ENCODE data around the gene DPEP2.
A peak's percentile ranks its signal among the peaks of the same experiment; 100 is the strongest.
"Not testable (repeated sequence)": the region's sequence is repeated elsewhere in the genome, so short reads cannot be mapped to it uniquely, and the experiment has no call there.

The DPEP2 gene, protein sequence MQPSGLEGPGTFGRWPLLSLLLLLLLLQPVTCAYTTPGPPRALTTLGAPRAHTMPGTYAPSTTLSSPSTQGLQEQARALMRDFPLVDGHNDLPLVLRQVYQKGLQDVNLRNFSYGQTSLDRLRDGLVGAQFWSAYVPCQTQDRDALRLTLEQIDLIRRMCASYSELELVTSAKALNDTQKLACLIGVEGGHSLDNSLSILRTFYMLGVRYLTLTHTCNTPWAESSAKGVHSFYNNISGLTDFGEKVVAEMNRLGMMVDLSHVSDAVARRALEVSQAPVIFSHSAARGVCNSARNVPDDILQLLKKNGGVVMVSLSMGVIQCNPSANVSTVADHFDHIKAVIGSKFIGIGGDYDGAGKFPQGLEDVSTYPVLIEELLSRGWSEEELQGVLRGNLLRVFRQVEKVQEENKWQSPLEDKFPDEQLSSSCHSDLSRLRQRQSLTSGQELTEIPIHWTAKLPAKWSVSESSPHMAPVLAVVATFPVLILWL

DNA sequence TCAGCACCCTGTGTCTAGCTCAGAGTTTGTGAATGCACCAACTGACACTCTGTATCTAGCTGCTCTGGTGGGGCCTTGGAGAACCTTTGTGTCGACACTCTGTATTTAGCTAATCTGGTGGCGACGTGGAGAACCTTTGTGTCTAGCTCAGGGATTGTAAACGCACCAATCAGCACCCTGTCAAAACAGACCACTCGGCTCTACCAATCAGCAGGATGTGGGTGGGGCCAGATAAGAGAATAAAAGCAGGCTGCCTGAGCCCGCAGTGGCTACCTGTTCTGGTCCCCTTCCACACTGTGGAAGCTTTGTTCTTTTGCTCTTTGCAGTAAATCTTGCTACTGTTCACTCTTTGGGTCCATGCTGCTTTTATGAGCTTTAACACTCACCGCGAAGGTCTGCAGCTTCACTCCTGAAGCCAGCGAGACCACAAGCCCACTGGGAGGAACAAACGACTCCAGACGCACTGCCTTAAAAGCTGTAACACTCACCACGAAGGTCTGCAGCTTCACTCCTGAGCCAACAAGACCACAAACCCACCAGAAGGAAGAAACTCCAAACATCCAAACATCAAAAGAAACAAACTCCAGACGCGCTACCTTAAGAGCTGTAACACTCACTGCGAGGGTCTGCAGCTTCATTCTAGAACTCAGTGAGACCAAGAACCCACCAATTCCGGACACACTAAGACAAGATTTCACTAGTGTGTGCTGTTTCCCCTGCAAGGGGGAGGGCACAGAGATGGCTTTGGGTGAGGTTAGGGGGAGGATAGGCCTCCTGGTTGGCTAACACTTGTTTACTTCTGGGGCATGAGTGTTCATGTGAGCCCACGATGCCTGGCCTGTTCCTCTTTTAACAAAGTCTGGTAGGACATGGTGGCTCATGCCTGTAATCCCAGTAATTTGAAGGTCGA lies at the start of gene DPEP2:
Gene DPEP2 (minus strand): TSS at position 706 of the 910 bp plus-strand sequence. CDS start 6,272 bp downstream, outside the sequence.
- DNase-seq: peak in 6 of 58 donors; percentile 5 to 22 (median 10)

DNA sequence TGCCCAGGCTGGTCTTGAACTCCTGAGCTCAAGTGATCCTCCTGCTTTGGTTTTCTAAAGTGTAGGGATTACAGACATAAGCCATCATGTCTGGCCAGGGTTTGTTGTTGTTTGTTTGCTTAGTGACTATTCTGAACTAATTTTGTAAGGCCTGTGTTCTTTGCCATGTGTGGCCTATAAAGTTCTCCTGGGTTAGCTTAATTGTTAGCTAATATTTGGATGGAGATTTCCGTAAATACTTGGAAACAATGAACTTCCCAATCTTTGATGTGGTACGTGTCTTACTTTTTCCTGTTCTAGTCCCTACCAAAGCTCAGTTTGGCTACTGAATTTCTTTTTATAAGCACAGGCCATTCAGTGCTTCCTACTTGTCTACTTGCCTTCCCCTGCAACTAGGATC lies 48.7 kb upstream of the DPEP2 start:
- no peak for DNase-seq

DNA sequence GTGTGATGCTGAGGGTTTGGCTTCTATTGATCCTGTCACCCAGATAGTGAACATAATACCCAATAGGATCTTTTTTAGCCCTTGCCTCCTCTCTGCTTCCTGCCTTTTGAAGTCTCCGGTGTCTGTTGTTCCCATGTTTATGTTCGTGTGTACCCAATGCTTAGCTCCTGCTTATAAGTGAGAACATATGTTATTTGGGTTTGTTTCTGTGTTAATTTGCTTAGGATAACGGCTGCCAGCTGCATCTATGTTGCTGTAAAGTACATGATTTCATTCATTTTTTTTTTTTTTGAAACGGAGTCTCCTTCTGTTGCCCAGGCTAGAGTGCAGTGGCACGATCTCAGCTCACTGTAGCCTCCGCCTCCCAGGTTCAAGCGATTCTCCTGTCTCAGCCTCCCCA lies 46.8 kb upstream of the DPEP2 start:
- no peak for DNase-seq

DNA sequence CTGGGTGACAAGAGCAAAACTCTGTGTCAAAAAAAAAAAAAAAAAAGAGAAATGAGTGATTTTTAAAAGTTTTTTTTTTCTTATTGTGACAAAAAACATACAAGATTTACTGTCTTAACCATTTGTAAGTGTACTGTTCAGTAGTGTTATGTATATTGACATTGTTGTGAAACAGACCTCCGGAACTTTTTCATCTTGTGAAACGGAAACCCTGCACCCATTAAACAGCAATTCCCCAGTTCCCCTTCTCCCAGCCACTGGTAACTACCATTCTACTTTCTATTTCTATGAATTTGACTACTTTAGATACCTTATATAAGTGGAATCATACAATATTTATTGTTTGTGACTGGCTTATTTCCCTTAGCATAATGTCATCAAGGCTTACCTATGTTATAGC lies 42.5 kb upstream of the DPEP2 start:
- no peak for DNase-seq

DNA sequence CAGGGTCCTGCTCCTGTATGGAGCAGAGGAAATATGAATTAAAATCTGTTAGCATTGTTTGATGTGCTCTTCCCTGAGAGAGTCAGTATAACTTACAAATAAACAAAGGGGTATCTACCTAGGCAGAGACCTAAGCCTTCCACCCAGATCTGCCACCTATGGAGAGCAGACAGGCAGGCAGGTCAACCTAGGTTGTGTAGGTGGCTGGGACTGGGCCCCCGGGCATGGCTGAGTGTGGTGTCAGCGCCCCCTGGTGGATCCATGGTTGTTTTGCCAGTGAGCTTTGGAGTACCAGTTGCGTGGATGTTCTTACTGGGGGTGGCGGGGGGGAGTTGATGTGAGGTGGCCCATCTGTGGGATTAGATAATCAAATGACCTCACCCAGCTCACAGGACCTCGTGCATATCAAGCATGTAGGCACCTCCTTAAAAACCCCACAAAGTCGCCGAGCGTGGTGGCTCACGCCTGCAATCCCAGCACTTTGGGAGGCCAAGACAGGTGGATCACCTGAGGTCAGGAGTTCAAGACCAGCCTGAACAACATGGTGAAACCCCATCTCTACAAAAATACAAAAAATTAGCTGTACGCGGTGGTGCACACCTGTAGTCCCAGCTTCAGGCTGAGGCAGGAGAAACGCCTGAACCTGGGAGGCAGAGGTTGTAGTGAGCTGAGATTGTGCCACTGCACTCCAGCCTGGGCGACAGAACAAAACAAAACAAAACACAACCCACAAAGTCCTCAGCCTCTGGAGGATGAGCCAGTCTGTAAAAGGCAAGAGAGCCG lies 41.4 kb upstream of the DPEP2 start:
- DNase-seq: peak in 54 of 58 donors; percentile 3 to 82 (median 50)

DNA sequence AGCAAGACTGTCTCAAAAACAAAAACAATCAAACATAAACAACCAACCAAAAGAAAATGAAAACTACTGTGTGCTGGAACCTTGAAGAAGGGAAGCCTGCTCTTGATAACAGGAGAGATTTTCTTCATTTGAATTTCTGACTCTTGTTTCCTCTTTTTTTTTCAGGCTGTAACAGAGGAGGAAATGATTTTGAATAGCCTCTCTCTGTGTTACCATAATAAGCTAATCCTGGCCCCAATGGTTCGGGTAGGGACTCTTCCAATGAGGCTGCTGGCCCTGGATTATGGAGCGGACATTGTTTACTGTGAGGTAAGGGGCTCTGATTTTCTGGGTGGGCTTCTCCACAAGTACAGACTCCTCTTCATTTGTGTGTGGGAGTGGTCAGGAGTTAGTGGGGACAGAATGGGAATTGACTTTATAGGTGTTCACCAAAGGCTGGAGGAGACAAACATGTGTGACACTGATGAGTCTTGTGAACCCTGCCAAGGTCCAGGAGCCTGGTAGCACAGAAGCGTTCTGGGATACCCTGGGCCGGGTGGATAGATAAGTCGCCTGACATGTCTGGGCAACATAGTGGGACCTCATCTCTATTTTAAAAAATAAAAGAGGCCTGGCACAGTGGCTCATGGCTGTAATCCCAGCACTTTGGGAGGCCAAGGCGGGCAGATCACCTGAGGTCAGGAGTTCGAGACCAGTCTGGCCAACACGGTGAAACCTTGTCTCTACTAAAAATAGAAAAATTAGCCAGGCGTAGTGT lies 38.7 kb upstream of the DPEP2 start:
- DNase-seq: no peak

DNA sequence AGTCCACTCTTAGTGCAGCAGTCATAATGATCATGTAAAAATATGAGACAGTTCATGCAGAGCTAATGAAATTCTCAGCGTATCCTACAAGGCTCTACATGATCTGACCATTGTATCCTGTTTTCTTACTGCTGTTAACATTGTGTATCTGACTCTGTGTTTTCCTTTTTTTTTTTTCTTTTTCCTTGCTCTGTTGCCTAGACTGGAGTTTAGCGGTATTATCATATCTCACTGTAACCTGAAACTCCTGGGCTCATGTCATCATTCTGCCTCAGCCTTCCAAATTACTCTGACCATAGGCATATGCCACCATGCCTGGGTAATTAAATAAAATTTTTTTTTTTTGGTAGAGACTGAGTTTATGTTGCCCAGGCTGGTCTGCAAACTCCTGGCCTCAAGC lies 35.9 kb upstream of the DPEP2 start:
- no peak for DNase-seq

DNA sequence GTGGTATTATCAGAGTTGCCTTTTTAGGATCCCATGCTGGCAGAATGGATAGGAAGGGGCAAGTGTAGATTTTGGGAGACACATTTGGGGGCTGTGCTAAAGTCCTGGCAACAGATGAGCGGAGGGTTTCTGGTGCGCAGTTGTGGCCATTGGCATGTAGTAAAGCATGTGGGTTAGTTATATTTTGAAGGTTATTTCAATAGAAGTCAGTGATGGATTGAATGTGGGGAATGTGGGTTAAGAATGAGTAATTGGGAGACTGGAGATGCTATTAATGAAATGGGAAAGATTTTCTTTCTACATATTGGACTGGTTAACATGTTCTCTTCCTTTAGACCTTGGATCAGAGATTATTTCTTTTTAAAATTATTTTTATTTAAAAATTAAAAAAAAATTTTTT lies 33.8 kb upstream of the DPEP2 start:
- no peak for DNase-seq

DNA sequence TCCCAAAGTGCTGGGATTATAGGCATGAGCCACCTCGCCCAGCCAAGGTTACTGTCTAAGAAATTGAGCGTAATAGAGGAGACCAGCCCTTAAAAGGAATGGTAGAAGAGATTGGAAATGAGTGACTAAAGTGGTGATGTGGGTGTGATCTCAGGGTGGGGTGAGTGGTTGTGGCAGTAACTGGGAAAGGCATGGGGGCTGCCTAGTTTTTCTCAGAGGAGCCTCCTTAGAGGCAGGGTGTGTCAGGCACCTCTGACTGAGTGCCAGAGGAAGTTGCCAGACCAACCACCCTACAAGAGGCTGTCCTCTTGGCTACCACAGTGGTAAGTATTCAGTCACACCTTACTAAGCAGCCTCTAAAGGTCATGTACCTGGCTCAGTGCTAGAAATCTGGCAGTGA lies 32.7 kb upstream of the DPEP2 start:
- no peak for DNase-seq

DNA sequence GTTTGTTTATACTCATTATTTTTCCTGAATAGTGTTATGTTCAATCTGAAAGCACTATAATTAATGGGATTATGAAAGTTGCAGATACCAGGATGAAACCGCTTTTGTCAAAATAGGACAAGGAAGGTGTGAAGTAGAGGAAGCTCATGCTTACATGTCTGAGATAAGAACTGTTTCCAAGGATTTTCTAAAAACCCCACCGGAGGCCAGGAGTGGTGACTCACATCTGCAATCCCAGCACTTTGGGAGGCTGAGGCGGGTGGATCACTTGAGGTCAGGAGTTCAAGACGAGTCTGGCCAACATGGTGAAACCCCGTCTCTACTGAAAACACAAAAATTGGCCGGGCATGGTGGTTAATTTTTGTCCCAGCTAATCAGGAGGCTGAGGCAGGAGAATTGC lies 30.8 kb upstream of the DPEP2 start:
- DNase-seq: not testable (repeated sequence)

DNA sequence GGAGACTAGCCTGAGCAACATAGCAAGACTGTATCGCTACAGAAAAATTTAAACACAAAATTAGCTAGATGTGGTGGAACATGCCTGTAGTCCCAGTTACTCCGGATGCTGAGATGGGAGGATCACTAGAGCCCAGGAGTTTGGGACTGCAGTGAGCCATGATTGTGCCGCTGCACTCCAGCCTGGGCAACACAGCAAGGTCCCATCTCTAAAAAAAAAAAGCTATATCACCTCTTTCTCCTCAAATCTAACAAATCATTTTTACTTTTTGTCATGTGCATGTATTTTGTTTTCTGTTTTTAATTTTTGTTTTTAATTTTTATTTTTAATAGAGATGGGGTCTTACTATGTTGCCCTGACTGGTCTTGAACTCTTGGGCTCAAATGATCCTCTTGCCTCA lies 29.7 kb upstream of the DPEP2 start:
- no peak for DNase-seq

DNA sequence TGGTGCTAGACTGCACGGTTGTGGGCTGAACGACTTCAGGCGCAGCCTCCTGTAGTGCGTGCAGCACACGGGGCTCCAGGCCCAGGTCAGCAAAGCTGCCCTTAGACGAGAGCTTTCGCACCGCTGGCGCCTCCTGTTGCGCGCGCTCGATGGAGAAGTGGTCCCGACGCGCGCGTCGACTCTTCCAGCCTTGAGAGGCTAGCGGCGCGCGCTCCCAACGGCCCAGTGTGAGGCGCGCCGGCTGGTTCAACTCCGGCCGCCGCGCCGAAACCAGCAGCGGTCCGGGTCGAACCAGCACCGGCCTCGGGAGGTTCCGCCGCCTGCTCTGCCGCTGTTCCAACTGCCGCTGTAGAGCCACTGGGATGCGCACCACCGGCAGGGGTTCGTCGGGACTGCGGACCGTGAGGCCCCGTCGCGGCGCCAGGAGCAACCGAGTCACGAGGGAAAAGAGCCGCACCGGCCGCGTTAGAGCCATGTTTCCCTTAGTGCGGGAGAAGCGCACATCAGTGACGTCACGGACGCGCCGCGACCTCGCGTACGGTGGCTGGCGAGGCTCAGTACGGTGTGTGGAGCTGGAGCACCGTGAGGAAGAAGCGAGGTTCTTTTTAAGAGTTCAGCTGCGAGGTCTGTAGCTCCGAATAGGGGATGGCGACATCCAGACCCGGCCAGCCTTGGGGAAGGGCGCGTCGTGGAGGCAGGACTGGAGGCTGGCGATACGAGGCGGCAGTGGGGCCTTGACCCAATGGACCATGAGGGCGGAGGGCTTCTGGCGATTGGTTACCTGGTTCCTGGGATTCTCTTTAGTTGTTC lies 23.6 kb upstream of the DPEP2 start, which contains the start of the genes DDX28 and DUS2:
Gene DDX28 (minus strand): TSS at position 505 of the 810 bp plus-strand sequence. CDS start 30 bp downstream, at position 475.
Gene DUS2 (plus strand): TSS at position 557 of the 810 bp plus-strand sequence. CDS start 14,740 bp downstream, outside the sequence.
- DNase-seq: peak in 57 of 58 donors; percentile 48 to 94 (median 86)

DNA sequence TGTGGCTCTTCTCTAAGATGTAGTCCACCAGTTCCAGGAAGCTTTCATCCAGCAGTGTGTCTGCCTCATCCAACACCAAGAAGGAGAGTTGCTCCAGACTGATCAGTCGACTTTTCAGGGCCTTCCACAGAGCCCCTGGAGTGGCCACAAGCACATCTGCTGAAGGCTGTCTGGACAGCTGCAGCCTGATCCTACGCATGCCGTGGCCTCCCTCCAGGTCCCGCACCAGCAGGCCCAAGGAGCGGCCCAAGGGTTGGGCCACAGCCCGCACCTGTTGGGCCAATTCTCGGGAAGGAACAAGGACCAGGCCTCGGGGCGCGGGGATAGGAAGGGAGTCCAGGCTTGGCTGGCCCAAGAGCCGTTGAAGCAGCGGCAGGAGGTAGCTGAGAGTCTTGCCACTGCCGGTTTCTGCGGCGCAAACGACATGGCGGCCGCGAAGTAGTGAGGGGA lies 23.0 kb upstream of the DPEP2 start:
- peak in 3 of 58 donors; percentile 29 to 42 (median 30) for DNase-seq

DNA sequence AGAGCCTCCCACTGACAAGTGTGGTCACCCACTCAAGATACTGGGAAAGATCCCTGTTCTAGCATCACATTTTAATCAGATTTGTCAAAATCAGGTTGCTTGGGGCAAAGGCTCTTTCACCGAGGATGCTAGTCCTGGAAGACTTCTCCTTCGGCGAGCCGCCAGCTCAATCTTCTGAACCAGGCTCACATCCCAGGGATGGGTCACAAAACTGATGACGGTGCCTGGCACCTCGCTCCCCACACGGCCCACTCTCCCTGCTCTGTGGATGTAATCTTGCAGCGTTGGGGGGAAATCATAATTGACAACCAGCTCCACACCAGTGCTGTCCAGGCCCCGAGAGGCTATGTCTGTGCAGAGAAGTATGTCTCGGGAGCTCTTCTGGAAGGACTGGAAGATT lies 22.2 kb upstream of the DPEP2 start:
- DNase-seq: no peak

DNA sequence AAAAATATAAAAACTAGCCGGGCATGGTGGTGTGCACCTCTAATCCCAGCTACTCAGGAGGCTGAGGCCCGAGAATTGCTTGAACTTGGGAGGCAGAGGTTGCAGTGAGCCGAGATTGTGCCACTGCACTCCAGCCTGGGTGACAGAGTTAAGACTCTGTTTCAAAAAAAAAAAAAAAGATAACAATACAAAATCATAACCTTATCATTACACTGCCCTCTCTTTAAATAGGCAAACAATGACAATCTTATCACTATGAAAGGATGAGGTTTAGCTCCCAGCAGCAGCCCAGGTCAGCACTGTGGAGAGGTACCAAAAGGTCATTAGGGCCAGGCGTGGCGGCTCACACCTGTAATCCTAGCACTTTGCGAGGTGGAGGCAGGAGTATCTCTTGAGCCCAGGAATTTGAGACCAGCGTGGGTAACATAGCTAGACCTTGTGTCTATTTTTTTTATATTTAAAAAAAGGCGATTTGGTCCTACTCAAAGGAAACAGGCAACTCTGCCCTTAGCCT lies 19.9 kb upstream of the DPEP2 start:
- no peak for DNase-seq

DNA sequence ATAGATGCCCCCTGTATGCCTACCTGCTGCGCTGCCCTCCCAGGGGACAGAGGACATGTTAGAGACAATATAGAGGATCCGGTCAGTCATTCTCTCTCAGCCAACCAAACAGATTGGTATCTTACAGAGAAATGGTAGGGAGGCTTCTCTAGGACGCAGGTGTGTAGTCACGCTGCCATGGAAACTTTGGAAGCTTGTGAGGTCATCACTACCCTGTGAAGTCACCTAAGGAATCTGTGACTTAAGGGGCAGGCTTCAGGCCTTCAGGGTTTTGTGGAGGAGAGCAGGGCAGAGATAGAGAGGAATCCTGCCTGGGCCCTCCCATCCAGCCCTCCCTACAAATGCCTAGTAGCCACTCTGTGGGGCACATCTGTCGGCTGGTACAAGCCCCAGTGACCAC lies 16.4 kb upstream of the DPEP2 start, which contains the start of gene DPEP2NB:
Gene DPEP2NB (minus strand): TSS at position 231 of the 400 bp plus-strand sequence. CDS start 141 bp downstream, at position 90.
- DNase-seq: no peak

DNA sequence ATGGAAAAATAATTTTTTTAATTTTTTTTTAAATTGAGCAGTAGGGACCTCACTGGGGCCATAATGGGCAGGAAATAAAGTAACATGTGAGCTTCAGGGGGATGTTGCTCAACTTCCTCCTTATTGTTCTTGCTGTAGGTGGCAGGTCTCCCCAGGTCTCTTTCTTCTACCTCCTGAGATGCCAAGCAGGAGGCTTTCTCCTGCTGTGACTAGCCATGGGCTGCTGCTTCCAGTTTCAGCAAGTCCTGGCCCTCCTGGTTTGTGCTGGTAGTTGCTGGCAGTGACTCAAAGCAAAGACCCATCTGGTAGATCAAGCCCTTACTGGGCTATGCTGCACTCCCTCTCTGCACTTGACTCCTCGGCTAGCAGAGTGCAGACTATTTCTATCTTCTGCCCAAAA lies 14.2 kb upstream of the DPEP2 start:
- DNase-seq: no peak

DNA sequence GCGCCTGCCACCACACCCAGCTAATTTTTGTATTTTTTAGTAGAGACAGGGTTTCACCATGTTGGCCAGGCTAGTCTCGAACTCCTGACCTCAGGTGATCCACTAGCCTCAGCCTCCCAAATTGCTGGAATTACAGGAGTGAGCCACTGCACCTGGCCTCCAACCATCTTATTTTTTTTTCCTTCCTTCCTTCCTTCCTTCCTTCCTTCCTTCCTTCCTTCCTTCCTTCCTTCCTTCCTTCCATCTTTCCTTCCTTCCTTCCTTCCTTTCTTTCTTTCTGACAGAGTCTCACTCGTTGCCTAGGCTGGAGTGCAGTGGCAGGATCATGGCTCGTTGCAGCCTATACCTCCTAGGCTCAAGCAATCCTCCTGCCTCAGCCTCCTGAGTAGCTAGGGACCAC lies 10.6 kb upstream of the DPEP2 start:
- DNase-seq: not testable (repeated sequence)
